Measurements from ENCODE around the gene OMG.

Gene OMG

DNA sequence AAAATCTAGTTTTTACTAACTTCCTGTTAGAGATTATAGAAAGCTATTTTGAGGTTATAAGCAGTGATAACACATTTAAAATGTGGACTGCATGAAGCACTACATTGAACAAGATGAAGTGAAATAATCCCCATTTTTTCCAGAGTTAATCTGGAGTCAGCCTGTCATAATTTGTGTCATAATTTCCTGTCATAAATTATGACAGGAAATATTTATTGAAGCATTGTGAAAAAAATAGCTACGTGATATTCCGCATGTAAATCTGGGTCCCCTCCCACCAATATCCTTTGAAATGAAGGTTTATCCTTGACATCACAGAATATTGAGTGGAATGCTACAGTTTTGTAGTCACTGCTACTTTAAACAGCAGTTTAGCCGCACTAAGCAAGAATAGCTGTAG lies 40.1 kb downstream of the OMG start:
- no peak for DNase-seq

DNA sequence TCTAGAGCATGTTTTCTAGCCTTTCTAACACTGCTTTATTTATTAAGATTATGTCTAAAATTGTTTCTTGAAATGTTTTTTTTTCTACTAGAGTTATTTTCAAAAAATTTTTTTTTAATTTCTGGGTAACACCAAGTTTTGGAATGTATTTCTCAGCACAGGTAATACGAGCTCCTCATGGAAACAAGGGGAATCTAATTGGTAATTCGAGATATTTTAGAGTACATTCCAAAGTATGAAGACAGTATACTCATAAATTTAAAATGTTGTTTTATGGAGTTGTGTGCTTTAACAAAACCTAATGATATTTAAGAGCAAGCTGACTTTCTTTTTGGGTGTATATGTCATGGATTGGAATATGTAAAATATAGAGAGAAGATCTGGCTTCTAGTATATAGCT lies 42.4 kb downstream of the OMG start:
- DNase-seq: no peak

GRCh38 chr17:31252741-31253140 lies 44.3 kb downstream of the OMG start:
- DNase-seq: no peak

DNA sequence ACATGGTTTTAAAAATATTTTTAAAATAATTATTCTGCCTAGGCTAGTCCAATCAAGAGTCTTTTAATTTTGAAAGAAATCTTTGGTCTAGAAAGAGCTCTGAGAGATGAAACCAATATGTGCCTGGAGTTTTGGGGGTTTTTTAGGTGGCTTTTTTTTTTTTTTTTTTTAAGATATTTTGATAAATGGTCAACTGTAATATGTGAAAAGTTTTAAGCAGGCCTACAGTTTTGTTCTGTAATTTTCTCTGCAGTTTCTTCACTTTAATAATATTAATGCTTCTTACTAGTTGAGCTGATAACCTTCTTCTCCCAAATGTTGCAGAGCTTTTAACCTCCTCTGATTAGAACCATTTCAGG lies 45.1 kb downstream of the OMG start:
- DNase-seq: no peak

DNA sequence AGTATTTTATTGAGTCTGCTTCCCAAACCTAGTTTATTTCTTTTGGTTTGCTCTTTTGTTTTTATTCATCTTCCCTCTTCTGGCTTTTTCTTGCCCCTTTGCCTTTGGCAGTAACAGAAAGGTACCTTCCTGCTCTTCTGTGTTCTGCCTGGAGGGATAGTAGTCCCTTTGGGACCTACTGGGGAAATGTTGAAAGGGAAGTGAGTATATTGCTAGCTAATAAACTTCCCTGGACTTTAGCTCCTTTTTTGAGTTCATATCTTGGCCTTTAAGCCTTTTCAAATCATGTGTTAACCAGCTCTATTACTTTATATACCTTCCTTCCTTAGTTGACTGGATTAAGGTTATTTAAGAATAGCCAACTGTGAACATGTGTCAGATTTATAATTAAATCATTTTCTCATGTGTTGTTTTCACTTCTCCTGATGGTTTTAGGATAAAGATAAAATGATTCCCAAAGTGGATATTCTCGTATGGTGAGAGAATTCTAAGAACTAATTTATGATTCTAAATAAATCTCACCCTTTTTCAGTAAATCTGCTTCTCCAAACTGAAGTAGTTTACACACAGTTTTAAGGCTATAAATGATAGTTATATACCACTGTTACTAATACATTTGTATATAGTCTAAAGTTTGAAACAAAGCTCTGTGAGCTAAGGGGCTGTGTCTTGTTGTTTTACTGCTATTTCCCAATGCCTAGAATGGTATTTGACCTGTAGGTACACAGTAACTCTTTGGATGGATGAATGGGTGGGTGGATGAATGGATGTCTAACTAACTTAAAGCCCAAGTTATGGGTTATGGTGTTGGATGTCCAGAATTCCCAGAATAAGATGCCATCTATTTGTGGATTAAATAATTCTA lies 45.7 kb downstream of the OMG start:
- DNase-seq: no peak

DNA sequence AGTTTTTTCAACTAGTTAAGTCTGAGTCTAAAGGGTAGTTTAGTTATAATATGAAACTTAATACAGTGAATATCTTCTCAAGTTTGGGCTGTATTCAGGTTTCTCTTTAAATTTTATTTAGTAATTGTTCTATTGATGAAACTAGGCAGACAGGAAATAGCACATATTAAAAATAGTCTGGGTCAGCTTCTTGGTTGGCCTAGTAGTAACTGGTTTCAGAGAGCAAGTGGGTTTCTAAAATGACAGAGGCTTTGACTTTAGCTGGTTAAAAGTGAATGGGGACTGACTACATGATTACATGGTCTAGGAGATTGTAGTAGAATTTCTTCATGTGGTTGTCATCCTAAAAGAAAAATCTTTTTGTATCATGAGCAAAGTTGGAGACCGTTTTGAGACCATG lies 46.8 kb downstream of the OMG start:
- no peak for DNase-seq

- no peak for DNase-seq
Measured at GRCh38 chr17:31249835-31250141, 47.3 kb downstream of the OMG start.

DNA sequence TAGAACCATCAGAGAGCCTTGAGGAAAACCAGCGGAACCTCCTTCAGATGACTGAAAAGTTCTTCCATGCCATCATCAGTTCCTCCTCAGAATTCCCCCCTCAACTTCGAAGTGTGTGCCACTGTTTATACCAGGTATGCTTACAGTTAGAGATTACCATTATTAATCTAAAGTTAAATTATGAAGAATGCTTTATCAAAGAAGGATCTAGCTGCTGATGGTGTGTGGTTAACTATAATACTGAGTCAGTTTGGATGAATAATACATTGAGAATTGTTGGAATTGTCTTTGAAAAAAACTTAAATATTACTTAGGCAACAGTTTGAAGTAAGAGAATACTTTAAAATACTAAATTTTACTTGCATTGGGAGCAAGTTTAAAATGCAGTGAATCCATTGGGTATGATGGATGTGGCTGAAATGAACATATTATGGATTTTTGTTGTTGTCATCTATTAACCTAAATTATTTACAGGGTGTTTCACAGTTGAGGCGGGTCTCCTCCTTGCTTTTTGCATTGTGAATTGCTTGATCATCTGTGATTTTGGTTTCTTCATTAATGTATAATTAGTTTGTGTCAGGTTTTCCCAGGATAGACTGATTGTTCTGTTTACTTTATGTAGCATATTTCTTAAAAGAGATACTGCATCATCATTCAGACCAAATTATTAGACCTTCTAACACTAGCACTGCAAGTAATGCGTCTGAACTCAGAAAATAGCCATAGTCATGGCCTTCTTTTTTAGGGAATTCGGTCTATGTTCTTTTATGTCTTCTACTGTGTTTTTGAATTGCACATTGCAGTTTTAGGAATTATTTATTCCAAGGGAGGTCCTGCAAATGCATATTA lies 47.8 kb downstream of the OMG start:
- DNase-seq: no peak
